Panc1 (cell line): ENCODE measurements around the gene SAMD14.

ENCODE experiments used
- CTCF ChIP-seq: fragments of 450-650 bp; IDR thresholded peaks from 2 replicates; pipeline ENCODE4 v1.5.1; 2017; ENCODE audit warnings: mild to moderate bottlenecking
- POLR2AphosphoS5 ChIP-seq: IDR thresholded peaks from 2 replicates; pipeline ENCODE4 v1.6.1; 2012; ENCODE audit warnings: mild to moderate bottlenecking, low read depth, low read length, moderate library complexity
- TCF7L2 ChIP-seq: IDR thresholded peaks from 2 replicates; pipeline ENCODE4 v1.6.1; 2011; ENCODE audit warnings: mild to moderate bottlenecking, low read depth, low read length, inconsistent platforms

GRCh38 chr17:50135316-50136095 lies 5.5 kb upstream of the SAMD14 start:
- no peak for TF ChIP-seq CTCF
- TF ChIP-seq POLR2AphosphoS5 = no peak
- no peak for TF ChIP-seq TCF7L2
